Measurements from ENCODE around the gene GPR137. TPM values are rescaled to one million over a fixed set of nuclear protein-coding genes. Genes with fewer than 3 reads are reported as not detected.

GPR137 gene
- polyA plus RNA-seq, 1 donor from 2014 or later = 34.1 TPM

DNA sequence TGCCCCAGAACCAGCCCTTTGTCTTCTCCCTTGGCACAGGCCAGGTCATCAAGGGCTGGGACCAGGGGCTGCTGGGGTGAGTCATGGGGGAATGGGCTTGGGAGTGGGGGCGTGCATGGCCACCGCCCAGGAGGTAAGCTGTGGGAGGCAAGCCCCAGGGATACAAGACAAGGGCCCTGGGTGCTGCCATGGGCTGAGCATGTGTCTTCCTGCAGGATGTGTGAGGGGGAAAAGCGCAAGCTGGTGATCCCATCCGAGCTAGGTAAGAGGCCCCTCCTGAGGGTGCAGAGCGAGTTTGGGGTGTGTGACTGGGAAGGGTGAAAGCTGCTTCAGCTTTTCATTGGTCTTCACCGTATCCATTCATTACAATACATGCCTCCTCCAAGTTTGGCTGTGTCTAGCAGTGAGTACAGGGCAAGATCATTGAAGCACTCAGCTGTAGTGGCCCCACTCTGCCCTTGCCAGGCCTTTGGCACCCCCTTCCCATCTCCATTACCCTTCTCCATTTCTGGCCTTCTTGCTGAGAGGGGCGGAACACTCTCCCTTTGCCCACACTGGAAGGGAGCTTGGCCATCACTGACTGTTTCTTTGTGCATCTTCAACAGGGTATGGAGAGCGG lies 42.3 kb upstream of the GPR137 start:
- H3K27me3 ChIP-seq (ENCODE audit: insufficient read depth, low read depth, low read length) = no peaks in the 10 kb centered on the region
- no peaks in the 10 kb centered on the region for H3F3A ChIP-seq (ENCODE audit: insufficient read depth, low read length, poor library complexity, severe bottlenecking)
- TF ChIP-seq POLR2AphosphoS5 (IDR thresholded peaks at IDR 0.05) (no peak), EZH2 (IDR thresholded peaks at IDR 0.05; ENCODE audit: borderline replicate concordance, insufficient read depth, low read length, poor library complexity, severe bottlenecking) (no peak), SMC3 (conservative IDR thresholded peaks at IDR 0.05; ENCODE audit: poor library complexity) (no peak), MXI1 (conservative IDR thresholded peaks at IDR 0.05; ENCODE audit: poor library complexity, severe bottlenecking) (no peak), TAF1 (IDR thresholded peaks at IDR 0.05; ENCODE audit: low read depth) (no peak), RAD21 (conservative IDR thresholded peaks at IDR 0.05) (no peak), EP300 (conservative IDR thresholded peaks at IDR 0.05; ENCODE audit: poor library complexity, severe bottlenecking) (no peak)
- TF ChIP-seq, protein P1, sequence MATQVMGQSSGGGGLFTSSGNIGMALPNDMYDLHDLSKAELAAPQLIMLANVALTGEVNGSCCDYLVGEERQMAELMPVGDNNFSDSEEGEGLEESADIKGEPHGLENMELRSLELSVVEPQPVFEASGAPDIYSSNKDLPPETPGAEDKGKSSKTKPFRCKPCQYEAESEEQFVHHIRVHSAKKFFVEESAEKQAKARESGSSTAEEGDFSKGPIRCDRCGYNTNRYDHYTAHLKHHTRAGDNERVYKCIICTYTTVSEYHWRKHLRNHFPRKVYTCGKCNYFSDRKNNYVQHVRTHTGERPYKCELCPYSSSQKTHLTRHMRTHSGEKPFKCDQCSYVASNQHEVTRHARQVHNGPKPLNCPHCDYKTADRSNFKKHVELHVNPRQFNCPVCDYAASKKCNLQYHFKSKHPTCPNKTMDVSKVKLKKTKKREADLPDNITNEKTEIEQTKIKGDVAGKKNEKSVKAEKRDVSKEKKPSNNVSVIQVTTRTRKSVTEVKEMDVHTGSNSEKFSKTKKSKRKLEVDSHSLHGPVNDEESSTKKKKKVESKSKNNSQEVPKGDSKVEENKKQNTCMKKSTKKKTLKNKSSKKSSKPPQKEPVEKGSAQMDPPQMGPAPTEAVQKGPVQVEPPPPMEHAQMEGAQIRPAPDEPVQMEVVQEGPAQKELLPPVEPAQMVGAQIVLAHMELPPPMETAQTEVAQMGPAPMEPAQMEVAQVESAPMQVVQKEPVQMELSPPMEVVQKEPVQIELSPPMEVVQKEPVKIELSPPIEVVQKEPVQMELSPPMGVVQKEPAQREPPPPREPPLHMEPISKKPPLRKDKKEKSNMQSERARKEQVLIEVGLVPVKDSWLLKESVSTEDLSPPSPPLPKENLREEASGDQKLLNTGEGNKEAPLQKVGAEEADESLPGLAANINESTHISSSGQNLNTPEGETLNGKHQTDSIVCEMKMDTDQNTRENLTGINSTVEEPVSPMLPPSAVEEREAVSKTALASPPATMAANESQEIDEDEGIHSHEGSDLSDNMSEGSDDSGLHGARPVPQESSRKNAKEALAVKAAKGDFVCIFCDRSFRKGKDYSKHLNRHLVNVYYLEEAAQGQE (IDR thresholded peaks at IDR 0.05; ENCODE audit: borderline replicate concordance) = no peak
- TF ChIP-seq, protein P2, sequence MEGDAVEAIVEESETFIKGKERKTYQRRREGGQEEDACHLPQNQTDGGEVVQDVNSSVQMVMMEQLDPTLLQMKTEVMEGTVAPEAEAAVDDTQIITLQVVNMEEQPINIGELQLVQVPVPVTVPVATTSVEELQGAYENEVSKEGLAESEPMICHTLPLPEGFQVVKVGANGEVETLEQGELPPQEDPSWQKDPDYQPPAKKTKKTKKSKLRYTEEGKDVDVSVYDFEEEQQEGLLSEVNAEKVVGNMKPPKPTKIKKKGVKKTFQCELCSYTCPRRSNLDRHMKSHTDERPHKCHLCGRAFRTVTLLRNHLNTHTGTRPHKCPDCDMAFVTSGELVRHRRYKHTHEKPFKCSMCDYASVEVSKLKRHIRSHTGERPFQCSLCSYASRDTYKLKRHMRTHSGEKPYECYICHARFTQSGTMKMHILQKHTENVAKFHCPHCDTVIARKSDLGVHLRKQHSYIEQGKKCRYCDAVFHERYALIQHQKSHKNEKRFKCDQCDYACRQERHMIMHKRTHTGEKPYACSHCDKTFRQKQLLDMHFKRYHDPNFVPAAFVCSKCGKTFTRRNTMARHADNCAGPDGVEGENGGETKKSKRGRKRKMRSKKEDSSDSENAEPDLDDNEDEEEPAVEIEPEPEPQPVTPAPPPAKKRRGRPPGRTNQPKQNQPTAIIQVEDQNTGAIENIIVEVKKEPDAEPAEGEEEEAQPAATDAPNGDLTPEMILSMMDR (IDR thresholded peaks at IDR 0.05; ENCODE audit: poor library complexity, severe bottlenecking) = no peak
- H3K27ac ChIP-seq (ENCODE audit: low read length) = no peak overlapping the region
- peak overlapping the region; percentile 2 for H3K4me3 ChIP-seq (ENCODE audit: low read length)
- H3K9me3 ChIP-seq (ENCODE audit: low read length) = no peaks in the 10 kb centered on the region
- no peaks in the 10 kb centered on the region for H3K9me2 ChIP-seq (ENCODE audit: insufficient read depth, low read length)
- no peaks in the 10 kb centered on the region for H4K20me1 ChIP-seq (ENCODE audit: insufficient read depth)
- H3K9ac ChIP-seq (ENCODE audit: low read length) = no peak overlapping the region
- no peak overlapping the region for H2AFZ ChIP-seq (ENCODE audit: low read depth, low read length)
- no peak overlapping the region for H3K4me2 ChIP-seq (ENCODE audit: low read length)
- H3K79me2 ChIP-seq (replicated peaks; ENCODE audit: insufficient read depth, low read length) = peaks cover 13% of the 10 kb centered on the region
- no peaks in the 10 kb centered on the region for H3K36me3 ChIP-seq (ENCODE audit: insufficient read depth, low read length)

DNA sequence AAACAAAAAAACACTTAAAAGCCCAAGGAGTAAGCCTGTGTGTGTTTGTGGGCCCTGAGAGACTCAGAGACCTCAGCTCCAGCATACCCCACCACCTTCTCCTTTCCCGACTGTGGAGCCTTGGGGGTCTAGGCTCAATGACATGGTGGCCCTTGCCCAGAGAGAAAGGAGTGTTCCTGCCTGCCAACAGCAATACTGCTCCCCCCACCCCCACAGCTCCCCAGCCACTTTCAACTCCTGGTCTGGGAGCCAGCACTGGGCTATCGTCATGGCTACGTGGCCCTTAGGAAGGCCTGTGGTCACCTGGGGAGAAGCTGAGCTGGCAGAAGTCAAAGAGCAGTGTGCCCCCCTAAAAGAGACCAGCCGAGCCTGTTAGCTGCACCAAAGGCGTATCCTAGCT lies 41.5 kb upstream of the GPR137 start:
- no peak overlapping the region for H3K27ac ChIP-seq (ENCODE audit: low read length)
- H3F3A ChIP-seq (ENCODE audit: insufficient read depth, low read length, poor library complexity, severe bottlenecking) = no peaks in the 10 kb centered on the region
- H3K9me3 ChIP-seq (ENCODE audit: low read length) = no peaks in the 10 kb centered on the region
- H4K20me1 ChIP-seq (ENCODE audit: insufficient read depth) = no peaks in the 10 kb centered on the region
- H3K4me2 ChIP-seq (ENCODE audit: low read length) = no peak overlapping the region
- no peak overlapping the region for H2AFZ ChIP-seq (ENCODE audit: low read depth, low read length)
- TF ChIP-seq, protein P1 (IDR thresholded peaks at IDR 0.05; ENCODE audit: borderline replicate concordance) = no peak
- no peak for TF ChIP-seq EZH2 (IDR thresholded peaks at IDR 0.05; ENCODE audit: borderline replicate concordance, insufficient read depth, low read length, poor library complexity, severe bottlenecking)
- TF ChIP-seq SMC3 (conservative IDR thresholded peaks at IDR 0.05; ENCODE audit: poor library complexity) = no peak
- no peak for TF ChIP-seq POLR2AphosphoS5 (IDR thresholded peaks at IDR 0.05)
- TF ChIP-seq MXI1 (conservative IDR thresholded peaks at IDR 0.05; ENCODE audit: poor library complexity, severe bottlenecking) = no peak
- no peak for TF ChIP-seq EP300 (conservative IDR thresholded peaks at IDR 0.05; ENCODE audit: poor library complexity, severe bottlenecking)
- TF ChIP-seq TAF1 (IDR thresholded peaks at IDR 0.05; ENCODE audit: low read depth) = no peak
- H3K9ac ChIP-seq (ENCODE audit: low read length) = no peak overlapping the region
- no peaks in the 10 kb centered on the region for H3K36me3 ChIP-seq (ENCODE audit: insufficient read depth, low read length)
- H3K4me3 ChIP-seq (ENCODE audit: low read length) = no peak overlapping the region
- H3K9me2 ChIP-seq (ENCODE audit: insufficient read depth, low read length) = no peaks in the 10 kb centered on the region
- H3K27me3 ChIP-seq (ENCODE audit: insufficient read depth, low read depth, low read length) = no peaks in the 10 kb centered on the region
- peaks cover 13% of the 10 kb centered on the region for H3K79me2 ChIP-seq (replicated peaks; ENCODE audit: insufficient read depth, low read length)

Measured in neural cell (in vitro differentiated cells).